SIG-M5 treated with dmso at 0.1 percent for 504 hours (cell line): ENCODE data around the gene USP13.

ENCODE experiments used
- DNase-seq: peaks from one replicate; lab custom pipeline; 2025; ENCODE audit not compliant: unreplicated experiment; lab: John Stamatoyannopoulos, UW

The USP13 gene

DNA sequence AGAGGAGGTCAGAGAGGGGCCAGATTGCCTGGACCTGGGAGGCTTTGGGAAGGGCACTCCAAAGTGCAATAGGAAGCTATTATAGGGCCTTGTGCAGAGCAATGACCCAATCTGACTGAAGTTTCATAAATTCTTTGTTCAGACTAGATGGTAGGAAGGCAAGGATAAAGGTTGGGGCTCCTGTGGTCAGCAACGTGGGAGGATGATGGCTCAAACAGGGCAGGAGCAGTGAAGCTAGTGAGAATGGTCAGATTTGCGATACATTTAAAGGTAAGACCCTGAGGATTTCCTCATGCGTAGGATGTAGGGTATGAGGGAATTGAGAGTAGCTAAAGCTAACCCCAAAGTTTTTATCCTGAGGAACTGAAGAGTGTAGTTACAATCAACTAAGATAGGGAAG is 139.0 kb downstream of the USP13 start:
- no peak for DNase-seq

DNA sequence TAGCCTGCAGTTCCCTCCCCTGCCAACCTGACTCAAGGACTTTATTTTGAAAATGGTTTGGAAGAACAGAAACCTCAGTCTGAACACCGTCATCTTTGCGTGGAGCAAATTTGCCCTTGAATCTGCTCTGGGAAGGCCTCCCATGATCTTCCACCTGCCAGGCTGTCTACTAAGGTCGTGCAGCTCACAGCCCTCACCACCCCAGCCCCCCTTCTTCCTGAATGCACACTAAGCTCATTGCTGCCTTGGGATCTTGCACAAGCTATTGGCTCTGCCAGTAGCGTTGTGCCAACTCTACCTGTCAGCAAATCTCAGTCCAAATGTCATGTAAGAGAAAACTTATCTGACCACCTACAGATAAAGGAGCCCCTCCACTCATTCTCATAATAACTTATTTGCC is 141.5 kb downstream of the USP13 start:
- DNase-seq: no peak

GRCh38 chr3:179796421-179796820 is 143.6 kb downstream of the USP13 start:
- DNase-seq: no peak

- no peak for DNase-seq
Measured at GRCh38 chr3:179797192-179797591, 144.4 kb downstream of the USP13 start.

GRCh38 chr3:179801263-179801662 is 148.4 kb downstream of the USP13 start:
- DNase-seq: peak; percentile 91

- no peak for DNase-seq
Measured at GRCh38 chr3:179801856-179802255, 149.0 kb downstream of the USP13 start.

- no peak for DNase-seq
Measured at GRCh38 chr3:179806177-179806576, 153.3 kb downstream of the USP13 start.

- no peak for DNase-seq
Measured at GRCh38 chr3:179807588-179807987, 154.7 kb downstream of the USP13 start.

- DNase-seq: no peak
Measured at GRCh38 chr3:179809639-179810038, 156.8 kb downstream of the USP13 start.

DNA sequence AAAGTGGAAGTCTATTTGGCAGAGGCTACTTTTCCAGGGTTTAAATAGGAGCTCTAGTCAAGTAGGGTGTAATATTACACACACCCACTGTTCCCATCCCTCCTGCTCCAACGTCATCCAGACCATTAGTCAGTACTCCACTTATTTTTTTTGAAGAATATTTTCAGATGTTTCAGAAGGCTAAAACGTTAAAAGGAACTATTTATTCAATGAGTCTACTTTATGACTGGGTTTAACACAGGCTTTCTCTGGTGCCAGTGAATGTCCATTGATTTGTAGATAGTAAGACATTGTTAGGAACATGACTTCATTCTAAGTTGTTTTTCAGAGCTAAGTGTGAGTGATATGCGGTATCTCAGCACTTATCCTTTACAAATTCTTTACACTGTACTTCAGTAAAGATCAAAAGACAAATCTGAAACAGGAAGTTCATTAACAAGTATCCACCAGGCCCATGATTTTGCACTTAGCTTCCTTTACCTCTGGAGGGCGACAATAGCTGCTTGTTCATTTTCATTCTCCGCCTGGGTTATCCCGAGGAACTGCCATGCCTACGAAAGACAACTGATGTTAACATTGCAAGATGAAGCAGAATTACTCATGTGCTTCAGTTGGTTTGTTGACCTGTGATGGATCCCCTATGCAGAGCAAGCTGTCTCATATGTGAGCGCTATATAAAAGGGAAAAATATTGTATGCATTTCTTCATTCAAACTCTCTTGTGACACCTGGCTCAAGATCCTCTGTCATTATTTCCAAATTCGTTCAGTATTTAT is 158.7 kb downstream of the USP13 start:
- DNase-seq: peak; percentile 88

DNA sequence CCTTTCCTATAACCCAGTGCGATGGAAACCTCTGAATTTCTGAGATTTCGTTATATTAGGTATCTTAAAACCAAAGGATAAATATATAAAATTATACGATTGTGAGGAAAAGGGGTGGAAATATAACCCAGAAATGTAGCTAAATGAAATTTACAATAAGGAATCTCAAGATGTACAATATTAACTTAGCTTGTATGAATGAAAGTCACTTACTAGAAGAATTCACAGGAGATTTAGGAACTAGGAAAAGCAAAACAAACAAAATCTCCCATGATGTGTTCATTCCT is 159.2 kb downstream of the USP13 start:
- DNase-seq: no peak

DNA sequence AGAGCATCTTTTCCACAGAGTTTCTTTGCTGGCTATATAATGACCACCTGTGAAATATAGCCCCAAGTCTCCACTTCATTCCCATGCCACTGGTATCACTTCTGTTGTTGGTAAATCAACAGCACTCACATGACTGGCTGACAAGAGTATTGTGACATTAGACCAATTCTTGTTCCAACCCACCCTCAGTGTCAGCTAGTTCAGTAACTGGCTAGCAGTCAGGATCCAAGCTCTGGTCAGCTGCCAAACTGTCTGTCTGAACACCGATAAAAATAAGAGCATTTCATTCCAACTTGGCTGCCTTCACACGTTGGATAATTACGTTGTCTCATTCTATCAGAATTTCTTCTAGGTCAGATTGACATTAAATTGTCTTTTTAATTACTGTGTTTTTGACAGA is 166.5 kb downstream of the USP13 start:
- DNase-seq: no peak

- DNase-seq: no peak
Measured at GRCh38 chr3:179822296-179822695, 169.5 kb downstream of the USP13 start.

GRCh38 chr3:179825527-179826246 is 172.8 kb downstream of the USP13 start:
- DNase-seq: no peak

DNA sequence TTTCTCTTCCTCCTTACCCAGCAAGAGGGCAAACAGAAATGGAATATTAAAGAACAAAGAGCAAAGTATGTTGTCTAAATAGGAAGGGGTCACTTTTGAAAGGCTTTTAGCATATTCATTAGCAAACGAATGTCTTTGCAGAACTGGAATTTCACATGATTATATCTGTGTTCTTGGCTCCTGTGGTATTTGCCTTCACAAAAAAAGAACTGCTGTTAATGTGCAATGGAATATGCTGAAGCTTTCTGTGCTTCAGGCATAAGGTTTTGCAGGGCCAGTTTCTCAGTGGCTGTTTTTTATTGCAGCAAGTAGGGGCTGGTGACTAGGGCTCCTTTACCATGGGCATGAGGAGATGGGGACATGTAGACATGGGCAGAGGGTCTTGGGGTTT is 173.4 kb downstream of the USP13 start:
- no peak for DNase-seq

GRCh38 chr3:179828738-179829137 is 175.9 kb downstream of the USP13 start:
- DNase-seq: no peak

DNA sequence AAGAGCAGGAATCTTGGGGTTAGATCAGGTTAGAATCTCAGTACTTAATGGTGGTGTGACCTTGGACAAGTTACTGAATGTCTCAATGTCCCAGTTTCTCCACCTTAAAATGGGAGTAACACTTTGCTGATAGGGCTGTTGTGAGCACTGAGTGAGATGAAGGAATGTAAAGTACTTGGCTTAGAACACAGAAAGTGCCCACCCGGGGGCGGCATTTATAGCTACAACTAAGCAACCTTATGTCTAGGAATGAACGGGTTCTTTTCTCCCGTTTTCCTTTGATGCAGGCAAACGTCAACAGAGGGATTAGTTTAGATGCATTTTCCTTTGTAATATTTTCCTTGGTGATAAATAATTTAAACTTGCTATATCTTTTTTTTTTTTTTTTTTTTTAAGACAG is 176.6 kb downstream of the USP13 start:
- no peak for DNase-seq

- no peak for DNase-seq
Measured at GRCh38 chr3:179832333-179832854, 179.6 kb downstream of the USP13 start.

DNA sequence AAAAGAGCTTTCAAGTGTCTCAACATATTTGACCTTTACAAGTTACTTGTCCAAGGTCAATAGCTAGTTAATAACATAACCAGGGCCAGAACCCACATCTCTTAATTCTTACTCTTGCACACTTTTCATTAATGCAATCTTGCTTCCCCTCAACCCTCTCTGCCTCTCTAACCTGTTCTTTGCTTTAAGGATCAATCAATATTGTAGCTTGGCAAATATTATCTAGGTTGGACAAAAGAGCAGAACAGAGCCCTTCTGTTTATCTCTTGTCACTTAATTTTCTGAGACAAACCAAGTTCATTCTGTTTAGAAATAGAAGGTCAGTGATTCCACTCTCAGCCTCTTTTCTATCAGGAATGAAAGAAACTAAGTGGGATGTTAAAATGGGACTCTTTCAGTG is 180.5 kb downstream of the USP13 start:
- no peak for DNase-seq

DNA sequence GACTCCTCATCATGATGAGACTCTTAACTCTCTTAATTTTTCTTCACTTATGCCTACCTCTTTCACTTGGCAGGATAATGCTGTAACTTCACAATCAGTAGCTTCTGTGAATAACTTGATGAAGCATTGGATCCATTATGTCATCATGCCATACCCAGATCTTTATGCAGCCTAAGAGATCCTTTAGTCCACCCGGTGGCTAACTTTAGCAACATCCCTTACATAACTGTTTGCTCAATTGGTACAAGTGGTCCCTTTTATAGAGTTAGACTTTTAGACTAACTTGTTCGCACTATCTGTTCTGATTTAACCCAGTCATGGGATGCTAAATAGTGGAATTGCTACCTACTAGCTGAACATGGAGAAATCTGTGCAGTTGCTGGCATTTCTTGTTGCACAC is 184.5 kb downstream of the USP13 start:
- peak; percentile 21 for DNase-seq
